HAP-1 (cell line): ENCODE measurements around the gene CHRDL1.
A peak's percentile ranks its signal among the peaks of the same experiment; 100 is the strongest.

Experiments
- DNase-seq, 2 experiments: peaks; one replicate each; pipeline ENCODE4 v3.0.0-alpha.2; 2016 to 2020; ENCODE audit warnings: low spot score in 2 of 2
- H3K27me3 ChIP-seq: fragments of 250-450 bp; sonication (Bioruptor Pico); 2 replicates; pipeline ENCODE4 v1.5.1; 2020; ENCODE audit warnings: low read depth, mild to moderate bottlenecking, moderate library complexity
- H3K36me3 ChIP-seq: fragments of 250-450 bp; sonication (Bioruptor Pico); replicated peaks from 2 replicates; pipeline ENCODE4 v1.5.1; 2020; ENCODE audit warnings: mild to moderate bottlenecking
- H3K4me1 ChIP-seq: fragments of 250-450 bp; sonication (Bioruptor Pico); 2 replicates; pipeline ENCODE4 v1.5.1; 2020; ENCODE audit warnings: mild to moderate bottlenecking
- H3K4me3 ChIP-seq: fragments of 250-450 bp; sonication (Bioruptor Pico); 2 replicates; pipeline ENCODE4 v1.5.1; 2020; ENCODE audit warnings: mild to moderate bottlenecking, moderate library complexity
- H3K9me3 ChIP-seq: fragments of 250-450 bp; sonication (Bioruptor Pico); 2 replicates; pipeline ENCODE4 v1.5.1; 2020; ENCODE audit warnings: mild to moderate bottlenecking, moderate library complexity
- in situ Hi-C: fragments of 300-500 bp; cut with MboI; formaldehyde crosslinking; loops from 3 replicates; pipeline ENCODE4 v1.14.3; 2020; ENCODE audit warnings: low sequenced_read_pairs, inconsistent platforms, mixed read lengths

CHRDL1 gene

DNA sequence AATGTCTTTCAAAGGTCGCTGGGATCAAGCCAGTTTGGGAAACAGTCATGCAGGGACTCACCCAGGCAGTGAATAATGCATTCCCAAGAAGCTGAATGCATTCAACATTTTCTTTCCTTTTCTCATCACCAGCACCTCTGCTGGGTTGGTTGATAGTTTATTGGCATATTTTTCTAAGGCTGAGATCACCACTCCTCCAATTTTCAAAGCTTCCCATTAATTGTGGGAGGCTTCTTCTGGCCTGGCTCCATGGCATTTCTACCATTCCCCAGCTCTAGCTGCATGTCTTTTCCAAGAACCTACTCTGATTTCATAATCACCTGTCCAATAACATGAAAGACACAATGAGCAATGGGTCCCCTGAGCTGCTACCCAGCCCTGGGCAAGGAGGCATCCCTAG, 35.8 kb downstream of the CHRDL1 start:
- H3K27me3 ChIP-seq, result no peaks in the 10 kb centered on the region
- no peaks in the 10 kb centered on the region; the same call in 1 of the 2 replicates for H3K36me3 ChIP-seq
- no peaks in the 10 kb centered on the region; the same call in 1 of the 2 replicates for H3K9me3 ChIP-seq
- no peaks in the 10 kb centered on the region for H3K4me1 ChIP-seq
- no peak overlapping the region for H3K4me3 ChIP-seq
- no peak for DNase-seq
- in situ Hi-C loops, result no loop called here

DNA sequence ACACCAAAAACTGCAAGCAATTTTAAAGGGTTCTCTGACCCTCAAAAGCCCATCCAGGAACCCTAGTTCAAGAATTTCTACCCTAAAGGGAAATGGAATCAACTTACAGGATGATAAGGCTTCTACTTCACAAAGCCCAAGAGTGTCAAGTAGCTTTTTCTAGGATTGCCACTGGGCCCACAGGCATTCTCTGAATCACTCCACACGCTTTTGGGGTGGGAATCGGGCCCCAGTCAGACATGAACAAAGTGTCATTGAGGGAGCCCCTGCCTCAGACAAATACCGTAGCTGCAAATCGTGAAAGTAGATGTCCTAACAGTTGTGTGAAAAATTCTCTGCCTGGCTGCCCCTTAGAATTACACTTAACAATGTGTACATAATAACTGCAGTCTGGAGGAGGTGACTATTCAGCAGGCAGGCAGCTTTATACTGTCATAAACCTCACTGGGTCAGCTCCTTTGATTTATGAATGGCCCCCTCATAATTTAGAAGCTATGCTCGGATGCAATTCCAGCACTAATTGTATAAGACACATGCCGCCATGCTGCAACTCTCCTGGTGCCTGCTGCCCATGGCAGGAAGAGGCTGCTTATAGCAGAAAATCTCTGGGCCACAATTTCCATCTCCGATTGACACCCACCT, 36.7 kb downstream of the CHRDL1 start:
- no peaks in the 10 kb centered on the region for H3K4me1 ChIP-seq
- no peak overlapping the region for H3K4me3 ChIP-seq
- H3K9me3 ChIP-seq, result no peaks in the 10 kb centered on the region; the same call in 1 of the 2 replicates
- in situ Hi-C loops, result no loop called here
- no peak for DNase-seq
- no peaks in the 10 kb centered on the region; the same call in 1 of the 2 replicates for H3K36me3 ChIP-seq
- no peaks in the 10 kb centered on the region for H3K27me3 ChIP-seq

DNA sequence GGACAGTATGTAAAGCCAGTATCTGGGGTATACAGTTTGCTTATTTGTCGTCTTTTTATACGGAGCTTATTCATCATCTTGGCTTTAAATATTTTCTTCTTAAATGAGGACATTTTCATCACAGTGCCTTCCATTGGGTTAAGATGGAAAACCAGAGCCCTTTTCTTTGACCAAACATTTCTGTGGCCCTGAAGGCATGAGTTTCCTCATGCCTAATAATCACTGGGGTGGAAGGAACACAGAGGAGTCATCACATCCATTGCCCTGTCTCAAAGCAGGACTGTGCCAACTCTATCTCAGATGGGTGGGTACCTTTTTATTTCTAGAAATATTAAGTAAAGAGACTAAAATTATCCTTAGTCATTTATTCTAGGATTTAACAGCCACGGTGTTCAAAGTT, 40.0 kb downstream of the CHRDL1 start:
- H3K9me3 ChIP-seq, result no peaks in the 10 kb centered on the region; the same call in 1 of the 2 replicates
- no peak for DNase-seq
- in situ Hi-C loops, result no loop called here

DNA sequence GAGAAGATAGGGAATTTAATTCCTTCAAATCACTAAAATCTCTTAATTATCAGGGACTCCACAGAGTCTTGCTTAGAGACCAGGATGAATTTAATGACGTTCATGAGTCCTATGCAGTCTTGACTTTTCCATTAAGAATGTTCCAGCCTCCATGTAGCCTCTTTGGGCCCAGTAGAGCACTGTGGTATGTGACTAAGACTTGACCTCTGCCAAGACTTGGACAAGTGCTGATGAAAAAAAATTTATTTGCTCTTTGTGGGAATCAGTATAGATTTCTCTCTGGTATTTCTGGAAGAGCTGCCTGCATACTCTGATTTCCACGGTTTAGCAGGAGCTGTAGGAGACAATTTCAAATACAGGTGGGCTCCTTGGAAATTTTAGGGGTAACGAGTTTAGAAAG, 40.6 kb downstream of the CHRDL1 start:
- Histone ChIP-seq H3K27me3 (no peaks in the 10 kb centered on the region), H3K36me3 (no peaks in the 10 kb centered on the region), H3K4me3 (no peak overlapping the region), H3K9me3 (no peaks in the 10 kb centered on the region; the same call in 1 of the 2 replicates), H3K4me1 (no peaks in the 10 kb centered on the region)
- in situ Hi-C loops, result no loop called here
- no peak for DNase-seq

More for the DNA sequence above, 40.0 kb downstream of the CHRDL1 start:
- no peaks in the 10 kb centered on the region for H3K36me3 ChIP-seq
- no peaks in the 10 kb centered on the region for H3K4me1 ChIP-seq
- H3K27me3 ChIP-seq, result no peaks in the 10 kb centered on the region
- no peak overlapping the region for H3K4me3 ChIP-seq

DNA sequence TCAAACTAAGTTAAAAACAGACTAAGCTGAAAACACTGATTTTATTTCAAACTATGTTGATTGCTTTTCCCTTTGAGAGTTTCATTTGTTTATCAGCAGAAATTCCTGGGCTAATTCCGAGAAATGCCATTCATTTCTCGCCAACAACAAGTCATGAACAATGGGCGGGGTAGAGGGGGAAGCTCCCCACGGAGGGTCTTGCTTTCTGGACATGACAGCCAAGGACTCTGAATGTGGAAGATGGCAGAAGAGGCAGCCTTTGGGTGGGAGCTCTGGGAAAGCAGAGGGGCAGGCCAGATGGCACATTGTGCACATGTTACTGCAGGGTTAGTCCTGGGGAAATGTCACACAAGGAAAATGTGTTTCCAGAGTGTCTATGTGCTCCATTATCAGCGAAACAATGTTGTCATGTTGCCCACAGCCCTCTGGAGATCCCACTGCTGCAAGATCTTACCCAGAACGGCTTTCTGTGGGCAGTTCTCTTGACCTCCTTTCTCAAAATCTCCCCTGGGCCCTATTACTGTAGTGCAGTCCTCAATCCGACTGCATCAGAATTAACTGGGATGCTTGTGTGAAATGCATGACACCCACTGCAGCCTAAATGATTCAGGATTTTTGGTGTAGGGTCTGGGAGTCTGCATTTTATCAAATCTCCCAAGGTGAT, 45.0 kb downstream of the CHRDL1 start:
- Histone ChIP-seq H3K4me3 (no peak overlapping the region), H3K4me1 (no peaks in the 10 kb centered on the region), H3K9me3 (no peaks in the 10 kb centered on the region), H3K36me3 (no peaks in the 10 kb centered on the region), H3K27me3 (no peaks in the 10 kb centered on the region)
- in situ Hi-C loops, result no loop called here
- DNase-seq, result no peak

DNA sequence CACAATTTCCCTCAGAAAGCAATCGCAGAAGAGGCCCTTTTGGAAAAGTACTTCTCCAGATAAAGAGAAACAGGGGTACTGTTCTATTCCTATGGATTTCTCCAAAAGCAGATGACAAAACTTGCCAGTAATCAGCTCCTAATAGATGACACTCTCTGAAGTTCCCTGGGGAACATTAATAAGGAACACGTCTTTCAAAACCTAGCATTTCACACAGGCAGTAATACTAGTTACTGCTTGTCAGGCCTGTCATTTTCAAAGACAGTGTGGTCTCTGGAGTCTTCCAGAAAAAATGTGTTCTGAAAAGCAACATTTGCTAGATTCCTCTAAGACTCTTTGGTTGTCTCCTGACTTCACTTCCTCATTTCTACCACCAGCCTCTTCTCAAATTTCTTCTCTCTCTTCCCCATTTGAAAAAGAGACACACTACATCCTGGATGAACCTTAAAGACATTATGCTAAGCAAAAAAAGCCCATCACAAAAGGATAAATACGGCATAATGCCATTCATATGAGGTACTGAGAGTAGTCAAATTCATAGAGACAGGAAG, 47.3 kb downstream of the CHRDL1 start:
- DNase-seq, result no peak
- no peaks in the 10 kb centered on the region for H3K9me3 ChIP-seq
- in situ Hi-C loops, result no loop called here
- no peak overlapping the region for H3K4me3 ChIP-seq
- peaks cover 5% of the 10 kb centered on the region; the same call in 1 of the 2 replicates for H3K4me1 ChIP-seq
- no peaks in the 10 kb centered on the region for H3K36me3 ChIP-seq
- no peaks in the 10 kb centered on the region for H3K27me3 ChIP-seq

DNA sequence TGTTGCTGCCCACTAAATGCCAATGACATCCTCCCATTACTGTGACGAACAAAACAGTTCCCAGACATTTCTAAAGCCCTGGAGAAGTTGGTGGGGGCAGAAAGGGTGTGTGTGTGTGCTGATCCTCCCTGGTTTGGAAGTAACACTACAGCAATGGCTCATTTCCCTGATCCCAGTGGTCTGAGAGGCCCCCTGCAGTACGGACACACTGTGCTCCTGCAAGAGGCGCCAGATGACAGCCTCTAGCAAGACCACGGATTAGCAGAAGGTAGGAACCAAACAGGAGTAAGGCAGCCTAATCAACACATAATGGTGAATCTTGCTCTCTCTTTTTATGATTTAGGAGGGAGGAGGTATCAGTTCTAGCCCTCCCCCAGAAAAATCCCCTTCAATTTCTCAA, 49.6 kb downstream of the CHRDL1 start:
- no peaks in the 10 kb centered on the region for H3K27me3 ChIP-seq
- peaks cover 5% of the 10 kb centered on the region; the same call in 1 of the 2 replicates for H3K4me1 ChIP-seq
- no peak for DNase-seq
- no peaks in the 10 kb centered on the region for H3K9me3 ChIP-seq
- H3K4me3 ChIP-seq, result no peak overlapping the region
- no peaks in the 10 kb centered on the region for H3K36me3 ChIP-seq
- in situ Hi-C loops, result no loop called here

DNA sequence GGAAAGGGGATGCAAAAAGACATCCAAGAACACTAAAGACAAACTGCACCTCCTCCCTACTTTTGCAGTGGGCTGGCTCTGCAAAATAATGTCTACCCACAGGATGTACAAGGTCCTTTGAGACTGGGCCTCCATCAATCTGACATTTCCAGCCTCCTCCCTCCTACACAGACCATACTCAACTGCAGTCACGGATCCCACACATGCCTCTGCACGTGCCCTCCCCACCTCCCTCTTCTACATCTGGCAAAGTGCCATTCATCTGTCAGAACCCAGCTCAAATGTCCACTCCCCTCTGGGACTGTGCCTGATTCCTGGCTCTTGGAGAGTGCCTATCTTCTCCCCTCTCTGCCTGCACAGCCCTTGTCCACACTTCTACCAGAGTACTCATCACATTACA, 50.3 kb downstream of the CHRDL1 start:
- Histone ChIP-seq H3K27me3 (no peaks in the 10 kb centered on the region), H3K9me3 (no peaks in the 10 kb centered on the region), H3K36me3 (no peaks in the 10 kb centered on the region), H3K4me1 (peaks cover 5% of the 10 kb centered on the region; the same call in 1 of the 2 replicates), H3K4me3 (no peak overlapping the region)
- in situ Hi-C loops, result no loop called here
- DNase-seq, result no peak

DNA sequence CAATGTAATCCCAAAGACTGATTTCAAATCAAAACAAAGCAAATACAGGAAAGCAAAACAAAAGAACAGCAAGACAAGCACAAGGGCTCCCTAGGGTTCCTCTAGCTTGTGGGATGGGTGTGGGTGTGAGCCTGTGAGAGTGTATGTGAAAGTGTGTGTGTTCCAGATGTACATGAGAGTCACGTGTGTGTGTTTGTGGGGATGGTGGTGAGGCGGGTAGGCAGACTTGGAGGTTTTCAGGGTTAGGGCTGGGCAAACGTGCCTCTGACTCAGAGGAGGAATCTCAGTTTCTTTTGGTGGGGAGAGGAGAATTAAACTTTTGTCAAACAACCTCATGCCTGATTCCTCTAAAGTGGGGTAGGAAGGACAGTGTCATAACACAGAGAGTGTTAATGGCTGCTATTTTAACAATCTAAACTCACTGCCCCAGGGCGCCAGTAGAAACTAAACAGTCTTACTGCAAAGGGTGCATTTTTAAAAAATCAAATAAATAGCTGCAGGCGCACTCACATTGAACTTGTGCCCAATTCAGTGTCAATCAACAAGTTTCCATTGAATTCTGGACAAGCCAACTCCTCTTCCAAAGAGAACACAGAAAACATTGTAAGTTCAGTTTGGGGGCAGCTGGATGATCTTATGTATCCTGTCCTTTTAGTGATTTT, 51.8 kb downstream of the CHRDL1 start:
- H3K9me3 ChIP-seq, result no peaks in the 10 kb centered on the region
- no peaks in the 10 kb centered on the region for H3K27me3 ChIP-seq
- H3K36me3 ChIP-seq, result no peaks in the 10 kb centered on the region
- H3K4me3 ChIP-seq, result no peak overlapping the region
- peaks cover 5% of the 10 kb centered on the region; the same call in 1 of the 2 replicates for H3K4me1 ChIP-seq
- in situ Hi-C loops, result no loop called here
- DNase-seq, result peak in 1 of 2 experiments; percentile 24

DNA sequence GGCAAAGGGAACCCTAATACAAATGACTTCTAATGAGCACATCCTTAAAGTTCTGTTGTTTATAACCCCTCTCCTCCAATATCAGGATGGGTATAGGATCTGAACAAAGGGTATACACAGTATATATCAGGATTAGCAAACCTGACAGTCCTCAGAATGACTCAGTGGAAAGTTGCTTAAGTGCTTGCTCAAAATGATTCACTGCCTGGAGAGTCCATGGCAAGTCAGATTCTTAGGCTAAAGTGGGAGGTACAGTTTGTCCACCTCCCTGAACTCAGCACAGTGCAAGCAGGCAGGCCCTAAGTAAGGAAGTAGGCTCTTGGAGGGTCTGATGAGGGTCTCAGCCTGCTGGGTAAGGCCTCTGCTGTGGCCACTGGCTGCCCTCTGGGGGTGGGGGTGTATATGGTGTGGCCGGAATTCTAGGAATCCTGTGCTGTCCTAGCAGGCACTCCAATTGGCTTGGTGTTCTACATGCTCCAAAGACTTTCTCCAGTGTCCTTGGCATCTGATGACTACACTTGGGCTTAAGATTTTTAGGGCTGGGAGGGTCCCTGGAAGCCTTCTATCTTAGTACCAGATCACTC, 54.3 kb downstream of the CHRDL1 start:
- Histone ChIP-seq H3K9me3 (no peaks in the 10 kb centered on the region), H3K4me1 (peaks cover 5% of the 10 kb centered on the region; the same call in 1 of the 2 replicates), H3K27me3 (no peaks in the 10 kb centered on the region), H3K36me3 (no peaks in the 10 kb centered on the region), H3K4me3 (no peak overlapping the region)
- no peak for DNase-seq
- in situ Hi-C loops, result no loop called here

DNA sequence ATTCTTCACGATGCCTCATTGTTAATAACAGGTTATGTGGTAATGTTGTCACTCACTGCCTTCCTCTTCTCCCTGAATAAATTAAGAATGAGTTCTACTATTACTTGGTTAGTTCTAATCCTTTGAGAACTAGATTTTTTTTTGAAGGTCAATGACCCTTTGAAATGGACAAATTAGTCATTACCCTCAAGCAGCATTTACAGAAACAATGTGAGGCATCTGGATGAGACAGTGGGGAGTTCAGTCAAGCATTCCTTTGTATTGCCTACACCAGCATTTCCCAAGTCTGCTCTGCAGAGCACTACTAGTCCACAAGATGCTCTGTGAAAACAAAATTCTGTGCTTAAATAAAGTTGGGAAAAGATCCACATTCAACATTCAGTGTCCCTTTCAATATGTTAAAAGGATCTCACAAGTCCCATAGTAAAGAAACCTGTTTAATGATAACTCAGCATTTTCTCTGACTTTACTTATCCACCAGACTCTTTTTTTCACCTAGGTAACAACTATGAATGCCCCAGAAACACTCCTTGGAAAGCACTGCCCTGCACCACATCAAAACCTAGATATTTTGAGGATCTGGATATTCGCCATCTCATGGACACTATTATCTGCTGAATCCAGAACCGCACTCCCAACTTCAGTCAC, 60.6 kb downstream of the CHRDL1 start:
- Histone ChIP-seq H3K9me3 (no peaks in the 10 kb centered on the region), H3K27me3 (no peaks in the 10 kb centered on the region), H3K36me3 (no peaks in the 10 kb centered on the region), H3K4me3 (no peak overlapping the region), H3K4me1 (no peaks in the 10 kb centered on the region; the same call in 1 of the 2 replicates)
- DNase-seq, result no peak
- in situ Hi-C loops, result no loop called here

DNA sequence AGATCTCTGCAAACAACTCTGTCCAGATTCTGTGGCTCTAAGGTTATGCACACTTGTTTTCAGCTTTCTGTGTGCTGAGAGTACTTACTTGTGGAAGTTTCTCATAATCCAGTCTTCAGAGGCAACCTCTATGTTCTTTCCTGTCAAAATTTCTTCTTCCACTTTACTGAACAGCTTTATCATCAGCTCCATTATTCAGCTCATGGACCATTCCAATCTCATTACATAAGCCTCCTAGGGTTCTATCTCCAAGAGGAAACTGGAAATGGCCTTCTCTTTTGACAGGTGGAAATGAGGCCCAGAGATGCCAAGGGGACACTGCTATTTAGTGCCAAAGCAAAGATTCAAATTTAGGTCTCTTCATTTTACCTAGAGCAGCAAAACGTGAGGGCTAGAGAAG, 61.3 kb downstream of the CHRDL1 start:
- no peaks in the 10 kb centered on the region for H3K27me3 ChIP-seq
- no peaks in the 10 kb centered on the region for H3K9me3 ChIP-seq
- H3K4me3 ChIP-seq, result no peak overlapping the region
- no peaks in the 10 kb centered on the region for H3K36me3 ChIP-seq
- no peak for DNase-seq
- in situ Hi-C loops, result no loop called here
- no peaks in the 10 kb centered on the region; the same call in 1 of the 2 replicates for H3K4me1 ChIP-seq

DNA sequence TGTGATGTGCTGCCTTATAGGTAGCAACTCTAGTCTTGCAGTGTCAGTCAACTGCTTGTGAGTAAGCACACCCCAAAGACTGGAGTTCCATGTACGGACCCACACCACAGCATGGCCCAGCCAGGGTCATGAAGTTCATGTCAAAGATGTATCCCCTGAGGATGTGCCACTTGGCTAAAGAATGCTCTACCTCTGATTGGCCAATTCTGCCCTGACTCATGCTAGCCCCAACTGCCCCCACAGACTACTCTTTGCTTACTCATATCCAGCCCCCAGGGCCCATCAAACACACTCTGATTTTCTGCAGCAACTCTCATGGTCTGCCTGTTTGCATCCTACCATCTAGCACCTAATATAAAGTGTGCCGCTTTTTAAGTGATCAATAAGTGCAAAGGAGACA, 62.5 kb downstream of the CHRDL1 start:
- no peaks in the 10 kb centered on the region for H3K36me3 ChIP-seq
- in situ Hi-C loops, result no loop called here
- no peaks in the 10 kb centered on the region; the same call in 1 of the 2 replicates for H3K4me1 ChIP-seq
- H3K9me3 ChIP-seq, result no peaks in the 10 kb centered on the region
- H3K27me3 ChIP-seq, result no peaks in the 10 kb centered on the region
- no peak for DNase-seq
- H3K4me3 ChIP-seq, result no peak overlapping the region
